Parathyroid adenoma (tissue), 2 donors: ENCODE data around the gene CAMSAP1.

Source experiments
- H2AFZ ChIP-seq: fragments of 300-600 bp; sonication (generic); one replicate; pipeline ENCODE4 v1.7.0; 2017; ENCODE audit warnings: antibody characterized with exemption, mild to moderate bottlenecking
- H3K27ac ChIP-seq: fragments of 300-600 bp; sonication (generic); one replicate; pipeline ENCODE4 v1.7.0; 2017
- H3K27me3 ChIP-seq: fragments of 300-600 bp; sonication (generic); one replicate; pipeline ENCODE4 v1.7.0; 2017; ENCODE audit warnings: low read length; ENCODE audit not compliant: control insufficient read depth, insufficient read depth
- H3K36me3 ChIP-seq: fragments of 300-600 bp; sonication (generic); one replicate; pipeline ENCODE4 v1.7.0; 2017; ENCODE audit warnings: low read length; ENCODE audit not compliant: control insufficient read depth, insufficient read depth
- H3K4me1 ChIP-seq: fragments of 300-600 bp; sonication (generic); one replicate; pipeline ENCODE4 v1.7.0; 2017; ENCODE audit warnings: control low read depth
- H3K4me2 ChIP-seq: fragments of 300-600 bp; sonication (generic); one replicate; pipeline ENCODE4 v1.7.0; 2017; ENCODE audit warnings: low read length
- H3K4me3 ChIP-seq: fragments of 300-600 bp; sonication (generic); one replicate; pipeline ENCODE4 v1.7.0; 2017; ENCODE audit warnings: low read depth, low read length
- H3K79me2 ChIP-seq: fragments of 300-600 bp; sonication (generic); one replicate; pipeline ENCODE4 v1.7.0; 2017; ENCODE audit warnings: control low read depth
- H3K9ac ChIP-seq: fragments of 300-600 bp; sonication (generic); one replicate; pipeline ENCODE4 v1.7.0; 2017; ENCODE audit warnings: mild to moderate bottlenecking
- H3K9me3 ChIP-seq: fragments of 300-600 bp; sonication (generic); one replicate; pipeline ENCODE4 v1.7.0; 2017; ENCODE audit warnings: low read length; ENCODE audit not compliant: control insufficient read depth
- CTCF ChIP-seq: fragments of 300-600 bp; sonication (generic); IDR thresholded peaks from one replicate; pipeline ENCODE4 v1.7.0; 2017; ENCODE audit warnings: antibody characterized with exemption, mild to moderate bottlenecking
- donor health status: primary hyperparathyroidism.

The CAMSAP1 gene

GRCh38 chr9:135772056-135772646, 135.2 kb downstream of the CAMSAP1 start:
- Histone ChIP-seq H3K79me2 (no peaks in the 10 kb centered on the region), H3K4me2 (no peak overlapping the region), H2AFZ (no peak overlapping the region), H3K36me3 (no peaks in the 10 kb centered on the region), H3K9ac (no peak overlapping the region), H3K9me3 (no peaks in the 10 kb centered on the region), H3K27me3 (no peaks in the 10 kb centered on the region), H3K4me3 (no peak overlapping the region), H3K4me1 (no peaks in the 10 kb centered on the region), H3K27ac (no peak overlapping the region)
- TF ChIP-seq CTCF, result no peak

- H3K9me3 ChIP-seq, result no peaks in the 10 kb centered on the region
- H3K27me3 ChIP-seq, result no peaks in the 10 kb centered on the region
These were observed 135.8 kb downstream of the CAMSAP1 start for GRCh38 chr9:135771401-135772051.

GRCh38 chr9:135770771-135771170, 136.6 kb downstream of the CAMSAP1 start:
- H2AFZ ChIP-seq, result no peak overlapping the region
- no peaks in the 10 kb centered on the region for H3K36me3 ChIP-seq
- no peaks in the 10 kb centered on the region for H3K79me2 ChIP-seq
- no peaks in the 10 kb centered on the region for H3K9me3 ChIP-seq
- no peak for TF ChIP-seq CTCF
- H3K4me2 ChIP-seq, result no peak overlapping the region
- no peak overlapping the region for H3K9ac ChIP-seq
- no peak overlapping the region for H3K27ac ChIP-seq
- no peak overlapping the region for H3K4me3 ChIP-seq
- no peaks in the 10 kb centered on the region for H3K27me3 ChIP-seq
- no peaks in the 10 kb centered on the region for H3K4me1 ChIP-seq

More at GRCh38 chr9:135771401-135772051, 135.8 kb downstream of the CAMSAP1 start:
- no peaks in the 10 kb centered on the region for H3K36me3 ChIP-seq
- H3K4me2 ChIP-seq, result no peak overlapping the region
- no peak overlapping the region for H3K27ac ChIP-seq
- H3K4me1 ChIP-seq, result no peaks in the 10 kb centered on the region
- H3K9ac ChIP-seq, result no peak overlapping the region
- TF ChIP-seq CTCF, result no peak
- H3K79me2 ChIP-seq, result no peaks in the 10 kb centered on the region
- no peak overlapping the region for H2AFZ ChIP-seq
- H3K4me3 ChIP-seq, result no peak overlapping the region

- Histone ChIP-seq H3K9me3 (no peaks in the 10 kb centered on the region), H3K9ac (no peak overlapping the region), H3K36me3 (no peaks in the 10 kb centered on the region), H3K79me2 (no peaks in the 10 kb centered on the region), H3K27me3 (no peaks in the 10 kb centered on the region), H3K4me3 (no peak overlapping the region), H3K4me2 (no peak overlapping the region), H2AFZ (no peak overlapping the region), H3K27ac (no peak overlapping the region), H3K4me1 (no peaks in the 10 kb centered on the region)
- TF ChIP-seq CTCF, result no peak
These were observed 137.2 kb downstream of the CAMSAP1 start for GRCh38 chr9:135770203-135770535.
